ENCODE data around the gene TNK2.
"Not testable (repeated sequence)": the region's sequence is repeated elsewhere in the genome, so short reads cannot be mapped to it uniquely, and the experiment has no call there.

- TF ChIP-seq ZFP41 (tag by site-specific recombination; IDR thresholded peaks at IDR 0.05; ENCODE audit: borderline replicate concordance); YY1 (tag by site-specific recombination; IDR thresholded peaks at IDR 0.05): not testable (repeated sequence)
Observed at GRCh38 chr3:195950731-195951130, 42.4 kb upstream of the TNK2 start.

Data from HEK293 (cell line).